ENCODE measurements around the gene WDTC1.

GRCh38 chr1:27356619-27357280, 122.3 kb downstream of the WDTC1 start:
- TF ChIP-seq SIN3A (IDR thresholded peaks at IDR 0.05; ENCODE audit: borderline replicate concordance, insufficient read depth, low read length) = no peak
- no peak for TF ChIP-seq REST (IDR thresholded peaks at IDR 0.05; ENCODE audit: insufficient read depth in 1 of 2, low read depth in 2 of 2, low read length in 2 of 2)
- TF ChIP-seq POLR2AphosphoS5 (IDR thresholded peaks at IDR 0.05; ENCODE audit: low read depth, low read length) = no peak
- no peak for TF ChIP-seq TAF1 (IDR thresholded peaks at IDR 0.05; ENCODE audit: borderline replicate concordance, insufficient read depth, low read length)

Measured in PFSK-1 (cell line).